MM.1S (cell line): ENCODE data around the gene NSUN7.

Experiments
- CTCF ChIP-seq: fragments of 300-600 bp; sonication (generic); IDR thresholded peaks from 2 replicates; pipeline ENCODE4 v1.5.1; 2016; ENCODE audit warnings: antibody characterized with exemption, low read length, mixed read lengths
- EZH2phosphoT487 ChIP-seq: fragments of 300-600 bp; sonication (generic); IDR thresholded peaks from 2 replicates; pipeline ENCODE4 v1.6.1; 2018; ENCODE audit warnings: antibody characterized with exemption, low read length

GRCh38 chr4:40755616-40756015 is 5.9 kb downstream of the NSUN7 start:
- no peak for TF ChIP-seq CTCF
- no peak for TF ChIP-seq EZH2phosphoT487
